A172 (cell line): Measurements from ENCODE around the gene SLC35F4. TPM values are rescaled to one million over a fixed set of nuclear protein-coding genes. Genes with fewer than 3 reads are reported as not detected.

Source experiments
- DNase-seq: peaks from one replicate; pipeline ENCODE4 v3.0.0-alpha.2; 2015; ENCODE audit warnings: low spot score
- total RNA-seq: library from RNA; depleted of rRNA; stranded (reverse); fragments of >200 nt; shearing (Covaris generic); gene quantifications from 2 replicates; pipeline ENCODE4 v1.2.3, GENCODE V29; 2014

SLC35F4 gene
- total RNA-seq, 1 experiment from 2014 or later, result not detected

GRCh38 chr14:57526942-57527341 lies 338.9 kb downstream of the SLC35F4 start:
- no peak for DNase-seq

GRCh38 chr14:57519043-57519442 lies 346.8 kb downstream of the SLC35F4 start:
- no peak for DNase-seq
